ENCODE measurements around the gene NOL4L. TPM values are rescaled to one million over a fixed set of nuclear protein-coding genes. Genes with fewer than 3 reads are reported as not detected.

The NOL4L gene
- total RNA-seq, 1 experiment from 2014 or later, result 1.4 TPM

DNA sequence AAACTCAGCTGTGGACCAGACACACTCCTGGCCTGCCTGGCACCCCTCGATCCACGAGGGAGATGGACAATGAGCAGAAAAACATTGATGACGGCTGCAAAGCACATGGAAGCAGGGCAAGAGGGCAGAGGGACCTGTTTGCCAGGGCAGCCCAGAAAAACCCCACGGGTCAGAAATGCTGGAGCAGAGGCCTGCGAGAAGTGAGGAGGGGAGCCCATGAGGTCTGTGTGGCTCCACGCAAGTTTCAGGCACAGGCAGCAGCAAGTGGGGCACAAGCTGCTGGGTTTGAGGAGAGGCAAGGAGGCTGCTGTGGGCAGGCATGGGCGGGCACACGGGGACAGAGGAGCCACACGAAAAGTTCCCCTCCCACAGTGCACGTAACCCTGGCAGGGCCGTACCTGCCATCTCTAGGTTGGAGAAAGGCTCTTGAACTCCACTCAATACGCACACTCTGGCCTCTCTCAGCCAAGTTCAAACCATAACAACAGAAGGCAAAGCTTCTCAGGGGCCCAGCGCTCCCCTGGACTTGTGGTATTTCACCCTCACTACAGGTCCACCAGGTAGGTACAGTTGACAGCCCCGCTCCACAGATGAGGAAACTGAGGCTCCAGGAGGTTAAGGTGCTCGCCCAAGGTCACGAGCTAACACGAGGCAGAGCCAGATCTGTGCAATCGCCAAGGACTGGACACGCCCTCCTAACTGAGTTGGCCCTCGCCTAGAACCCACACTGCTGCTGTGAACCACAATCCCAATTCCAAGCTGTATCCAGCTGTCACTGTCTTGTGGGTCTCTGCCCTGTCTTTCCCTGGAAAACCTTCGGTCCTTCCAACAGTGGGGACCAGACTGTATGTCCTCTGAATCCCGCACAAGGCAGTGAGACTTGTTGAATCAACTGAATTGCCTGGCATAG, 108.2 kb downstream of the NOL4L start:
- CTCF ChIA-PET, result no interaction called here
- no peaks in the 10 kb centered on the region for H3K9me3 ChIP-seq (ENCODE audit: low read depth, low read length, poor library complexity, severe bottlenecking)
- no peak for DNase-seq (ENCODE audit: low spot score)
- no peaks in the 10 kb centered on the region for H3K36me3 ChIP-seq (ENCODE audit: insufficient read depth, low read length, poor library complexity, severe bottlenecking)
- H3K4me3 ChIP-seq (ENCODE audit: low read depth, low read length, poor library complexity, severe bottlenecking), result no peak overlapping the region
- H3K27me3 ChIP-seq (replicated peaks; ENCODE audit: insufficient read depth, low read depth, low read length, poor library complexity), result no peaks in the 10 kb centered on the region
- intact Hi-C loops (cut with micrococcal nuclease; ENCODE audit: unreplicated experiment), result no loop called here
- no TSS peak for BruUV-seq (replicated peaks)
- TF ChIP-seq, protein P1, sequence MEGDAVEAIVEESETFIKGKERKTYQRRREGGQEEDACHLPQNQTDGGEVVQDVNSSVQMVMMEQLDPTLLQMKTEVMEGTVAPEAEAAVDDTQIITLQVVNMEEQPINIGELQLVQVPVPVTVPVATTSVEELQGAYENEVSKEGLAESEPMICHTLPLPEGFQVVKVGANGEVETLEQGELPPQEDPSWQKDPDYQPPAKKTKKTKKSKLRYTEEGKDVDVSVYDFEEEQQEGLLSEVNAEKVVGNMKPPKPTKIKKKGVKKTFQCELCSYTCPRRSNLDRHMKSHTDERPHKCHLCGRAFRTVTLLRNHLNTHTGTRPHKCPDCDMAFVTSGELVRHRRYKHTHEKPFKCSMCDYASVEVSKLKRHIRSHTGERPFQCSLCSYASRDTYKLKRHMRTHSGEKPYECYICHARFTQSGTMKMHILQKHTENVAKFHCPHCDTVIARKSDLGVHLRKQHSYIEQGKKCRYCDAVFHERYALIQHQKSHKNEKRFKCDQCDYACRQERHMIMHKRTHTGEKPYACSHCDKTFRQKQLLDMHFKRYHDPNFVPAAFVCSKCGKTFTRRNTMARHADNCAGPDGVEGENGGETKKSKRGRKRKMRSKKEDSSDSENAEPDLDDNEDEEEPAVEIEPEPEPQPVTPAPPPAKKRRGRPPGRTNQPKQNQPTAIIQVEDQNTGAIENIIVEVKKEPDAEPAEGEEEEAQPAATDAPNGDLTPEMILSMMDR (conservative IDR thresholded peaks at IDR 0.05; ENCODE audit: low read depth, low read length), result no peak
- peaks cover 10% of the 10 kb centered on the region for H3K4me1 ChIP-seq (ENCODE audit: insufficient read depth, low read length, poor library complexity, severe bottlenecking)
- POLR2A ChIA-PET (ENCODE audit: low non-redundant PET), result no interaction called here
- no peak overlapping the region for H3K27ac ChIP-seq (ENCODE audit: low read depth, low read length, poor library complexity, severe bottlenecking)

DNA sequence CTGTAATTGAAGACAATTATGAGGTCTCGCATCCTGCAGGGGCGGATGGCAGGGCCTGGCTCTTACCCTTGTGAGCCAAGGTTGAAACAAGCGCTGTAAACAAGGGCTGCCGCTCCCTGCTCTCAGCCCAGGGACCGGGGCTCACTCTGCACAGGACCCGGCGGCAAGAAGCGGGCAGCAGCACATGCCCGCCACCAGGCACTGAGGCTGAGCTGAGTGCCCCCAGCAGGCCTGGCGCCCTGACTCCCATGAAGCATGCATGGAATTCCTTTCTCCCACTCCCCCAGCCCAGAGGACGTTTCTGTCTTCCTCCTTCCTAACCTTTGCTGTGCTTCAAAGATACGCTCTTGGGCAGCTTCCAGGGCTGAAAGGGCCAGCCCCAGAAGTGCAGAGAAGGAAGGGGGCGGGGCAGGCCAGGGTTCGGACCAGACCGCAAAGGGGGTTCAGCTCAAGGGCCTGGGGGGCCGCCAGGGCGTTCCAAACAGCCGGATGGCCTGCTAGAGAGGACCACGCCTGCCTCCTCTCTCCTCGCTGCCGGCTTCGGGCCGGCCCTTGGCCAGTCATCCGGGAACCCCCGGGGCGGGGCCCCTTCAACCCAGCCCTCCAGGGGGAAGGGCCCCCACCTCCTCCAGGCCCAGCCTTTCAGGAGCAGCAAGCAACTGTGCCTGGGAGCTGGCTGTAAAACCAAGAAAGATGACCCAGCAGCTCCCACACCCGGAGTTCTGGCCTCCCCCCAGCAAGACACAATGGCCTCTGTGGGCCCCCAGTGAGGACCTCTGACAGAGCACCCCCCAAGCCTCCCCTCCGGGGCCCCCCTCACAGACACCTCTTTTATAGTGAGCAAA, 109.9 kb downstream of the NOL4L start:
- Histone ChIP-seq H3K27ac (ENCODE audit: low read depth, low read length, poor library complexity, severe bottlenecking) (no peak overlapping the region), H3K4me3 (ENCODE audit: low read depth, low read length, poor library complexity, severe bottlenecking) (no peak overlapping the region), H3K36me3 (ENCODE audit: insufficient read depth, low read length, poor library complexity, severe bottlenecking) (no peaks in the 10 kb centered on the region), H3K27me3 (replicated peaks; ENCODE audit: insufficient read depth, low read depth, low read length, poor library complexity) (no peaks in the 10 kb centered on the region), H3K4me1 (ENCODE audit: insufficient read depth, low read length, poor library complexity, severe bottlenecking) (peaks cover 10% of the 10 kb centered on the region), H3K9me3 (ENCODE audit: low read depth, low read length, poor library complexity, severe bottlenecking) (no peaks in the 10 kb centered on the region)
- DNase-seq (ENCODE audit: low spot score), result no peak
- BruUV-seq (replicated peaks), result no TSS peak
- POLR2A ChIA-PET (ENCODE audit: low non-redundant PET), result no interaction called here
- TF ChIP-seq EZH2 (IDR thresholded peaks at IDR 0.05; ENCODE audit: borderline replicate concordance, low read depth, low read length, poor library complexity, severe bottlenecking), result no peak
- TF ChIP-seq, protein P1 (conservative IDR thresholded peaks at IDR 0.05; ENCODE audit: low read depth, low read length), result no peak
- intact Hi-C loops (cut with micrococcal nuclease; ENCODE audit: unreplicated experiment), result no loop called here
- CTCF ChIA-PET, result no interaction called here

DNA sequence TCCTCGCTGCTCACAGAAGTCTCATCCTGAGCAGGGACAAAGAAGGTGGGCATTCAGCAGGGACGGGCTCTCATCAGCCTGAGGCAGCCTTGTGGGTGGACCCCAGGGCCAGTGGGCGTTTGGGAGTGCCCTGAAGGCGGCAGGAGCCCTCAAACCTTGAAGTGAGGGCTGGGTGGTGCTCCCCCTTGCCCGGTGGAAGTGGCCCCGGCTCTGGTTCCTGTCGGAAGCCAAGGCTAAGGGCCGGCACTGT, 110.5 kb downstream of the NOL4L start:
- H3K4me3 ChIP-seq (ENCODE audit: low read depth, low read length, poor library complexity, severe bottlenecking), result no peak overlapping the region
- H3K27me3 ChIP-seq (replicated peaks; ENCODE audit: insufficient read depth, low read depth, low read length, poor library complexity), result no peaks in the 10 kb centered on the region
- H3K27ac ChIP-seq (ENCODE audit: low read depth, low read length, poor library complexity, severe bottlenecking), result no peak overlapping the region
- DNase-seq (ENCODE audit: low spot score), result no peak
- no peaks in the 10 kb centered on the region for H3K36me3 ChIP-seq (ENCODE audit: insufficient read depth, low read length, poor library complexity, severe bottlenecking)
- BruUV-seq (replicated peaks), result no TSS peak
- CTCF ChIA-PET, result no interaction called here
- H3K4me1 ChIP-seq (ENCODE audit: insufficient read depth, low read length, poor library complexity, severe bottlenecking), result peaks cover 10% of the 10 kb centered on the region
- intact Hi-C loops (cut with micrococcal nuclease; ENCODE audit: unreplicated experiment), result no loop called here
- H3K9me3 ChIP-seq (ENCODE audit: low read depth, low read length, poor library complexity, severe bottlenecking), result no peaks in the 10 kb centered on the region
- POLR2A ChIA-PET (ENCODE audit: low non-redundant PET), result no interaction called here
- TF ChIP-seq EZH2 (IDR thresholded peaks at IDR 0.05; ENCODE audit: borderline replicate concordance, low read depth, low read length, poor library complexity, severe bottlenecking), result no peak
- TF ChIP-seq, protein P1 (conservative IDR thresholded peaks at IDR 0.05; ENCODE audit: low read depth, low read length), result no peak

Measured in A673 (cell line).